Measurements from ENCODE around the gene IGF1R.

Gene IGF1R

GRCh38 chr15:98874370-98874769, 226.0 kb downstream of the IGF1R start:
- Histone ChIP-seq H3K27ac (peak overlapping the region; percentile 92), H3K4me3 (ENCODE audit: low read depth in 1 of 2, low read length in 1 of 2) (peak overlapping the region; percentile 63 to 64), H3K27me3 (no peaks in the 10 kb centered on the region), H3K4me1 (ENCODE audit: control insufficient read depth in 1 of 2, insufficient read depth in 1 of 2, low read depth in 1 of 2, low read length in 1 of 2) (peaks cover 96 to 100% of the 10 kb centered on the region in 2 experiments), H3K36me3 (no peaks in the 10 kb centered on the region), H3K9me3 (no peaks in the 10 kb centered on the region)
- TF ChIP-seq CTCF (IDR thresholded peaks at IDR 0.05): no peak

GRCh38 chr15:98874773-98875172, 226.4 kb downstream of the IGF1R start:
- H3K4me1 ChIP-seq (ENCODE audit: control insufficient read depth in 1 of 2, insufficient read depth in 1 of 2, low read depth in 1 of 2, low read length in 1 of 2): peaks cover 97% of the 10 kb centered on the region in 2 experiments
- H3K36me3 ChIP-seq: no peaks in the 10 kb centered on the region
- no peak for TF ChIP-seq CTCF (IDR thresholded peaks at IDR 0.05)
- no peaks in the 10 kb centered on the region for H3K9me3 ChIP-seq
- peak overlapping the region; percentile 92 for H3K27ac ChIP-seq
- no peaks in the 10 kb centered on the region for H3K27me3 ChIP-seq
- H3K4me3 ChIP-seq (ENCODE audit: low read depth in 1 of 2, low read length in 1 of 2): peak overlapping the region; percentile 63 to 64

- Histone ChIP-seq H3K4me3 (ENCODE audit: low read depth in 1 of 2, low read length in 1 of 2) (peak overlapping the region; percentile 63 to 64), H3K36me3 (no peaks in the 10 kb centered on the region), H3K27ac (peak overlapping the region; percentile 92), H3K4me1 (ENCODE audit: control insufficient read depth in 1 of 2, insufficient read depth in 1 of 2, low read depth in 1 of 2, low read length in 1 of 2) (peaks cover 92 to 93% of the 10 kb centered on the region in 2 experiments), H3K9me3 (no peaks in the 10 kb centered on the region), H3K27me3 (no peaks in the 10 kb centered on the region)
- TF ChIP-seq CTCF (IDR thresholded peaks at IDR 0.05): no peak
Observed at GRCh38 chr15:98875309-98875708, 227.0 kb downstream of the IGF1R start.

GRCh38 chr15:98876451-98877369, 228.4 kb downstream of the IGF1R start:
- H3K4me3 ChIP-seq (ENCODE audit: low read depth in 1 of 2, low read length in 1 of 2): no peak overlapping the region
- H3K36me3 ChIP-seq: no peaks in the 10 kb centered on the region
- H3K27me3 ChIP-seq: no peaks in the 10 kb centered on the region
- H3K4me1 ChIP-seq (ENCODE audit: control insufficient read depth in 1 of 2, insufficient read depth in 1 of 2, low read depth in 1 of 2, low read length in 1 of 2): peaks cover 92 to 95% of the 10 kb centered on the region in 2 experiments
- peak overlapping the region; percentile 92 for H3K27ac ChIP-seq
- no peak for TF ChIP-seq CTCF (IDR thresholded peaks at IDR 0.05)
- no peaks in the 10 kb centered on the region for H3K9me3 ChIP-seq

- no peak overlapping the region for H3K4me3 ChIP-seq (ENCODE audit: low read depth in 1 of 2, low read length in 1 of 2)
- H3K27ac ChIP-seq: peak overlapping the region; percentile 92
- H3K4me1 ChIP-seq (ENCODE audit: control insufficient read depth in 1 of 2, insufficient read depth in 1 of 2, low read depth in 1 of 2, low read length in 1 of 2): peaks cover 92 to 95% of the 10 kb centered on the region in 2 experiments
- no peak for TF ChIP-seq CTCF (IDR thresholded peaks at IDR 0.05)
- no peaks in the 10 kb centered on the region for H3K27me3 ChIP-seq
- H3K9me3 ChIP-seq: no peaks in the 10 kb centered on the region
- H3K36me3 ChIP-seq: no peaks in the 10 kb centered on the region
Observed at GRCh38 chr15:98878172-98878571, 229.8 kb downstream of the IGF1R start.

All from neutrophil (primary cell).